Astrocyte (in vitro differentiated cells and primary cell): ENCODE measurements around the gene ELMOD1. TPM values are rescaled to one million over a fixed set of nuclear protein-coding genes. Genes with fewer than 3 reads are reported as not detected.
A peak's percentile ranks its signal among the peaks of the same experiment; 100 is the strongest.
"Not testable (repeated sequence)": the region's sequence is repeated elsewhere in the genome, so short reads cannot be mapped to it uniquely, and the experiment has no call there.

Experiments
- DNase-seq: peaks from one replicate; pipeline ENCODE4 v3.0.0-alpha.2; 2010; ENCODE audit warnings: low read depth
- FAIRE-seq: peaks from 2 replicates; lab custom pipeline; 2011; peaks lifted over from hg19 to GRCh38; lab: Jason Lieb, UNC
- H2AFZ ChIP-seq: 2 replicates; pipeline ENCODE4 v1.6.0; 2012; ENCODE audit warnings: low read depth, low read length, inconsistent platforms
- H3K27ac ChIP-seq: 2 replicates; pipeline ENCODE4 v1.5.1; 2011; ENCODE audit warnings: low read depth, low read length, inconsistent platforms
- H3K27me3 ChIP-seq: 2 replicates; pipeline ENCODE4 v1.6.0; 2011; ENCODE audit warnings: low read length, inconsistent platforms; ENCODE audit not compliant: insufficient read depth
- H3K36me3 ChIP-seq: 2 replicates; pipeline ENCODE4 v1.5.1; 2011; ENCODE audit warnings: low read length, inconsistent platforms; ENCODE audit not compliant: insufficient read depth
- H3K4me1 ChIP-seq: 2 replicates; pipeline ENCODE4 v1.5.1; 2011; ENCODE audit warnings: low read length, inconsistent platforms; ENCODE audit not compliant: insufficient read depth
- H3K4me2 ChIP-seq: 2 replicates; pipeline ENCODE4 v1.6.0; 2012; ENCODE audit warnings: low read length, inconsistent platforms
- H3K4me3 ChIP-seq: 2 replicates; pipeline ENCODE4 v1.5.1; 2011; ENCODE audit warnings: low read depth, mild to moderate bottlenecking, low read length, inconsistent platforms; ENCODE audit not compliant: insufficient read depth
- H3K79me2 ChIP-seq: 2 replicates; pipeline ENCODE4 v1.6.0; 2012; ENCODE audit warnings: mild to moderate bottlenecking, low read length, inconsistent platforms; ENCODE audit not compliant: insufficient read depth
- H3K9ac ChIP-seq: 2 replicates; pipeline ENCODE4 v1.6.0; 2012; ENCODE audit warnings: mild to moderate bottlenecking, low read length, inconsistent platforms
- H3K9me3 ChIP-seq: 2 replicates; pipeline ENCODE4 v1.5.1; 2012; ENCODE audit warnings: low read depth, mild to moderate bottlenecking, low read length, inconsistent platforms; ENCODE audit not compliant: insufficient read depth
- H4K20me1 ChIP-seq: 2 replicates; pipeline ENCODE4 v1.6.0; 2012; ENCODE audit warnings: low read length, inconsistent platforms; ENCODE audit not compliant: insufficient read depth
- H3K27ac Mint-ChIP-seq: one replicate; pipeline ENCODE4 v1.8.0; 2021; ENCODE audit warnings: mild to moderate bottlenecking, mixed read lengths; ENCODE audit not compliant: unreplicated experiment
- H3K27me3 Mint-ChIP-seq: one replicate; pipeline ENCODE4 v1.8.0; 2021; ENCODE audit warnings: low read depth, mixed read lengths; ENCODE audit not compliant: unreplicated experiment
- H3K36me3 Mint-ChIP-seq: one replicate; pipeline ENCODE4 v1.8.0; 2021; ENCODE audit warnings: low read depth, mixed read lengths; ENCODE audit not compliant: unreplicated experiment
- H3K4me1 Mint-ChIP-seq: one replicate; pipeline ENCODE4 v1.8.0; 2021; ENCODE audit warnings: low read depth, mixed read lengths; ENCODE audit not compliant: unreplicated experiment
- H3K4me3 Mint-ChIP-seq: one replicate; pipeline ENCODE4 v1.8.0; 2021; ENCODE audit warnings: mild to moderate bottlenecking, moderate library complexity, mixed read lengths; ENCODE audit not compliant: unreplicated experiment
- H3K9me3 Mint-ChIP-seq: one replicate; pipeline ENCODE4 v1.8.0; 2021; ENCODE audit warnings: mild to moderate bottlenecking, mixed read lengths; ENCODE audit not compliant: unreplicated experiment
- EZH2 ChIP-seq: IDR thresholded peaks from 2 replicates; pipeline ENCODE4 v1.6.1; 2012; ENCODE audit warnings: mild to moderate bottlenecking, low read length, inconsistent platforms; ENCODE audit not compliant: insufficient read depth
- total RNA-seq: library from RNA; stranded (reverse); gene quantifications from 2 replicates; pipeline ENCODE4 v1.2.1, GENCODE V29; 2021
- TF ChIP-seq, protein P1 (sequence below): IDR thresholded peaks from 2 replicates; pipeline ENCODE4 v1.5.1; 2011; ENCODE audit warnings: low read depth, mild to moderate bottlenecking, inconsistent platforms, low read length, moderate library complexity; ENCODE audit not compliant: insufficient read depth

The ELMOD1 gene
- total RNA-seq, 1 donor from 2014 or later, result 0.52 TPM

DNA sequence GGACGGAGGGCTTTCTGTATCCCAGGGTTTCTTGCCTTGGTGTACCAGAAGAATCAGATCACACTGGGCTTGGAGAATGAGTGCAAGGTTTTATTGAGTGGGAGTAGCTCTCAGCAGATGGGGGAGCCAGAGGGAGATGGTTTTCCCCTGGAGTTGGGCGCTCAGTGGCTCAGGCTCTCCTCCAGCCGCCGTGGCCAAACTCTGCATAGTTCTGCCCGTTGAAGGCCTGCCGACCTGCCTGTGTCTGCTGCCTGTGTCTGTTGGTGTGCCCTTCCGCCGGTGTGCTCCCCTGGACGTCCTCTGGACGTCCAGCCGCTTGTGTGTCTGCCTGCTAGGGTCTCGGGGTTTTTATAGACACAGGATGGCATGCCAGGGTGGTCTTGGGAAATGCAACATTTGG lies 20.9 kb upstream of the ELMOD1 start:
- Mint-ChIP-seq H3K27ac (no peak overlapping the region), H3K9me3 (no peaks in the 10 kb centered on the region), H3K27me3 (no peaks in the 10 kb centered on the region), H3K36me3 (no peaks in the 10 kb centered on the region), H3K4me1 (peaks cover 3% of the 10 kb centered on the region), H3K4me3 (no peak overlapping the region)
- Histone ChIP-seq H3K9ac (no peak overlapping the region), H3K27me3 (no peaks in the 10 kb centered on the region), H3K79me2 (peaks cover 6% of the 10 kb centered on the region), H3K4me3 (no peak overlapping the region), H3K4me1 (no peaks in the 10 kb centered on the region), H3K9me3 (no peaks in the 10 kb centered on the region), H2AFZ (no peak overlapping the region), H3K27ac (no peak overlapping the region), H3K4me2 (no peak overlapping the region), H4K20me1 (no peaks in the 10 kb centered on the region), H3K36me3 (no peaks in the 10 kb centered on the region)
- FAIRE-seq, result no peak
- TF ChIP-seq, protein P1, sequence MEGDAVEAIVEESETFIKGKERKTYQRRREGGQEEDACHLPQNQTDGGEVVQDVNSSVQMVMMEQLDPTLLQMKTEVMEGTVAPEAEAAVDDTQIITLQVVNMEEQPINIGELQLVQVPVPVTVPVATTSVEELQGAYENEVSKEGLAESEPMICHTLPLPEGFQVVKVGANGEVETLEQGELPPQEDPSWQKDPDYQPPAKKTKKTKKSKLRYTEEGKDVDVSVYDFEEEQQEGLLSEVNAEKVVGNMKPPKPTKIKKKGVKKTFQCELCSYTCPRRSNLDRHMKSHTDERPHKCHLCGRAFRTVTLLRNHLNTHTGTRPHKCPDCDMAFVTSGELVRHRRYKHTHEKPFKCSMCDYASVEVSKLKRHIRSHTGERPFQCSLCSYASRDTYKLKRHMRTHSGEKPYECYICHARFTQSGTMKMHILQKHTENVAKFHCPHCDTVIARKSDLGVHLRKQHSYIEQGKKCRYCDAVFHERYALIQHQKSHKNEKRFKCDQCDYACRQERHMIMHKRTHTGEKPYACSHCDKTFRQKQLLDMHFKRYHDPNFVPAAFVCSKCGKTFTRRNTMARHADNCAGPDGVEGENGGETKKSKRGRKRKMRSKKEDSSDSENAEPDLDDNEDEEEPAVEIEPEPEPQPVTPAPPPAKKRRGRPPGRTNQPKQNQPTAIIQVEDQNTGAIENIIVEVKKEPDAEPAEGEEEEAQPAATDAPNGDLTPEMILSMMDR, result no peak
- no peak for TF ChIP-seq EZH2
- DNase-seq, result no peak

DNA sequence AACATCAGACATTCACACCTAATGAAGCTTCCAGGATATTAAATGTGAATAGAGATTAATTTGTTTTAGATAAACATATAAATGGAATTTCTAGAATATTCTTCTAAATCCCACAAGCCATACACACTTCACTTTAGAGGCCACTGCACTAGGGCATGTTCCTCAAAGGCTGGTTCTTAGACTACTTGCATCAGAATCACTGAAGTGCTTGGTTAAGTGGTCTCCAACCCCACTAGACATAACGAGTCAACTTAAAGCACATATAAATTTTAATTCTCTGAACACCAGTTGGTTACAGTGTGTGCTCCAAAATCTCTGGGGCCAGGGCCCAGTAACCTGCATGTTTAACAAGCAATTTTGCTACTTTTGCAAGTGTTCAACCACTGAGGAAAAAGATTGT lies 17.5 kb upstream of the ELMOD1 start:
- Histone ChIP-seq H3K4me2 (no peak overlapping the region), H4K20me1 (no peaks in the 10 kb centered on the region), H3K9ac (no peak overlapping the region), H3K27me3 (no peaks in the 10 kb centered on the region), H3K79me2 (no peaks in the 10 kb centered on the region), H3K27ac (no peak overlapping the region), H3K9me3 (no peaks in the 10 kb centered on the region), H3K4me3 (no peak overlapping the region), H3K36me3 (no peaks in the 10 kb centered on the region), H3K4me1 (no peaks in the 10 kb centered on the region), H2AFZ (no peak overlapping the region)
- TF ChIP-seq, protein P1, result no peak
- TF ChIP-seq EZH2, result no peak
- H3K36me3 Mint-ChIP-seq, result no peaks in the 10 kb centered on the region
- H3K27me3 Mint-ChIP-seq, result no peaks in the 10 kb centered on the region
- H3K9me3 Mint-ChIP-seq, result no peaks in the 10 kb centered on the region
- DNase-seq (no peak), FAIRE-seq (no peak)
- no peak overlapping the region for H3K27ac Mint-ChIP-seq
- H3K4me3 Mint-ChIP-seq, result no peak overlapping the region
- H3K4me1 Mint-ChIP-seq, result no peaks in the 10 kb centered on the region

DNA sequence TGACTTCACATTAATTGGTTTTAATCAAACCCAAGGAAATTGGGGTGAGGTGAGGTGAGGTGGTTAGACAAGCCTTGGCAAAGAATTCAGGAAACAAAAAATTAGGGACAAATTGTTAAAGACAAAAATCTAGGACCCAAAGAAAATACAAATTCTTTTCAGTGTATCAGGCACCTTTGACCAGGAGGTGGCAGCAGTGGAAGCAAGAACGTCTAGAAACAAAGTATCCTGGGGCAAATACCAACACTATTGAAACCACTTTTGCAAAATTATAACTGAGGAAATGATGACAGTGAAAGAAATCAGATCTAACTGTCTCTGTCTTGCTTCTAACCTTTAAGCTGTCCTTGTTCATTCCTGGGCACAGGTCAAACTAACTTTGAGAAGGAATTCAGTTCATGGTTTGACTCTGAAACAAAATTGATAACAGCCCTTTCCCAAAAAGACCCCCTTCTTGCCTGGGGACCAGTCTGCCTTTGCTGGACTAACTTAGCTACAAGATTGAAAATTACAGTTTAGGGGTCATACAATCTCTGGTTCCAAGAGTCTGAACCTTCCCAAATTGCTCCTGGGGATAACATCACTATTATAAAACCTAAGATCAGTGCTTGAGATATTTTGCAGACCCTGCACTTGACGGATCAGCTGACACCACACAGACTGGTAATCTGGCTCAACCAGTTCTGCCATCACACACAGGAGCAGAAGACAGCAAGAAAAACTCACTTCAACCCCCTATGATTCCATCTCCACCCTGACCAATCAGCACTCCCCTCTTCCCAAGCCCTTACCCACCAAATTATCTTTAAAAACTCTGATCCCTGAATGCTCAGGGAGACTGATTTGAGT lies 14.2 kb upstream of the ELMOD1 start:
- TF ChIP-seq, protein P1, result peak; percentile 74
- H3K36me3 Mint-ChIP-seq, H3K27me3 ChIP-seq, H3K27ac ChIP-seq, H3K4me2 ChIP-seq, FAIRE-seq, H3K9me3 ChIP-seq, H3K79me2 ChIP-seq, H3K36me3 ChIP-seq, DNase-seq, H3K4me1 Mint-ChIP-seq, H3K9me3 Mint-ChIP-seq, H3K4me3 Mint-ChIP-seq, H3K9ac ChIP-seq, H3K27me3 Mint-ChIP-seq, H3K4me3 ChIP-seq, H4K20me1 ChIP-seq, H3K27ac Mint-ChIP-seq, H2AFZ ChIP-seq, H3K4me1 ChIP-seq: not testable (repeated sequence)
